ENCODE measurements around the gene DNAJB13. TPM values are rescaled to one million over a fixed set of nuclear protein-coding genes. Genes with fewer than 3 reads are reported as not detected.
A peak's percentile ranks its signal among the peaks of the same experiment; 100 is the strongest.

DNAJB13 gene
- total and polyA plus RNA-seq, 2 of the 13 experiments (the other 11 are each of a cell fraction or from before 2014, with no cell fraction given): 2.3 TPM; not detected in 1

DNA sequence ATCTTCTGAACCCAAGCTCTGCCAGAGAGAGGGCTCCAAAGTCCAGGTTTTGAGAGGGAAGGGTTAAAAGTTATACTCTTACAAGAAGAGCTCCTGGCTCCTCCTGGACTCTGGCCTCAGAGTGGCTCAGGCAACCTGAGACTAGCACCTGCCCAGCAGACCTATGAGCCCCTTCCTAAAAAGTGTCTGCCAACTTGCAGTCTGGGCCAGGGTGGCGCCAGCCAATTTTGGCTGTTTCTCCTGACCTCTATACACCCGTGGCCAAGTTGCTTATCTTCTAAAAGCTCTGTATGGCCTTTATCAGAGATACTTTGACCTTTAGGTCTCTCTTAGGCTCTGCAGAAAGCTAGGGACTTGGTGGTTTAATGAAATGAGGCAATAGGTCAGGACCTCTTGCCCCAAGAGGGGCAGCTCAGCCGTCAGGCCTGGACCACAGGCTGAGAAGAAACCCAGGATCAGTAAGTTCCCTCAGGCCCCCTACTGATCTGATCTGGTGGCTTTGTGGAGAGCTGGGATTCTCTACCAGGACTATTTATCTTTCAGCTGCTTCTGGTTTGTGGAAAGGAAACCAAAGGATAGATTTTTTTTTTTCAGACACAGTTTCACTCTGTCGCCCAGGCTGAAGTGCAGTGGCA is 68.4 kb downstream of the DNAJB13 start (continued):
- TF ChIP-seq, protein P1, sequence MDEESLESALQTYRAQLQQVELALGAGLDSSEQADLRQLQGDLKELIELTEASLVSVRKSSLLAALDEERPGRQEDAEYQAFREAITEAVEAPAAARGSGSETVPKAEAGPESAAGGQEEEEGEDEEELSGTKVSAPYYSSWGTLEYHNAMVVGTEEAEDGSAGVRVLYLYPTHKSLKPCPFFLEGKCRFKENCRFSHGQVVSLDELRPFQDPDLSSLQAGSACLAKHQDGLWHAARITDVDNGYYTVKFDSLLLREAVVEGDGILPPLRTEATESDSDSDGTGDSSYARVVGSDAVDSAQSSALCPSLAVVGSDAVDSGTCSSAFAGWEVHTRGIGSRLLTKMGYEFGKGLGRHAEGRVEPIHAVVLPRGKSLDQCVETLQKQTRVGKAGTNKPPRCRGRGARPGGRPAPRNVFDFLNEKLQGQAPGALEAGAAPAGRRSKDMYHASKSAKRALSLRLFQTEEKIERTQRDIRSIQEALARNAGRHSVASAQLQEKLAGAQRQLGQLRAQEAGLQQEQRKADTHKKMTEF (CRISPR knock-in tag; IDR thresholded peaks at IDR 0.05): no peak; the same call in 1 of the 2 replicates
- TF ChIP-seq NFE2L1 (CRISPR knock-in tag; IDR thresholded peaks at IDR 0.05; ENCODE audit: borderline replicate concordance) (no peak), MBD4 (IDR thresholded peaks at IDR 0.05; ENCODE audit: borderline replicate concordance, low read length) (no peak), TOE1 (CRISPR knock-in tag; IDR thresholded peaks at IDR 0.05) (no peak), KAT8 (CRISPR knock-in tag; IDR thresholded peaks at IDR 0.05) (no peak), DNMT1 (CRISPR knock-in tag; IDR thresholded peaks at IDR 0.05) (no peak), ZBTB49 (CRISPR knock-in tag; IDR thresholded peaks at IDR 0.05; ENCODE audit: borderline replicate concordance) (no peak), NFRKB (IDR thresholded peaks at IDR 0.05) (no peak), NCOA1 (CRISPR knock-in tag; IDR thresholded peaks at IDR 0.05) (no peak), PPARG (CRISPR knock-in tag; conservative IDR thresholded peaks at IDR 0.05) (peak; percentile 70), ZNF564 (CRISPR knock-in tag; IDR thresholded peaks at IDR 0.05) (no peak), NFKB2 (CRISPR knock-in tag; IDR thresholded peaks at IDR 0.05; ENCODE audit: borderline replicate concordance) (no peak), XRCC5 (optimal IDR thresholded peaks at IDR 0.05; ENCODE audit: low read length) (peak; percentile 21), JDP2 (CRISPR knock-in tag; IDR thresholded peaks at IDR 0.05; ENCODE audit: borderline replicate concordance) (no peak), NFYC (CRISPR knock-in tag; IDR thresholded peaks at IDR 0.05) (no peak), HDAC2 (CRISPR knock-in tag; IDR thresholded peaks at IDR 0.05) (no peak), ZNF235 (CRISPR knock-in tag; IDR thresholded peaks at IDR 0.05; ENCODE audit: borderline replicate concordance) (0 out of 2 replicates have a peak, but pooled peaks have one; percentile 34), KDM6A (CRISPR knock-in tag; IDR thresholded peaks at IDR 0.05; ENCODE audit: low read depth) (no peak), LBX2 (CRISPR knock-in tag; IDR thresholded peaks at IDR 0.05; ENCODE audit: borderline replicate concordance) (no peak), ZNF570 (CRISPR knock-in tag; IDR thresholded peaks at IDR 0.05; ENCODE audit: borderline replicate concordance) (no peak), MEF2D (CRISPR knock-in tag; IDR thresholded peaks at IDR 0.05) (no peak), ZKSCAN8 (CRISPR knock-in tag; IDR thresholded peaks at IDR 0.05; ENCODE audit: borderline replicate concordance) (no peak), KAT2B (IDR thresholded peaks at IDR 0.05; ENCODE audit: borderline replicate concordance, low read depth, low read length) (no peak), ZFP1 (CRISPR knock-in tag; IDR thresholded peaks at IDR 0.05) (no peak), TBL1XR1 (IDR thresholded peaks at IDR 0.05; ENCODE audit: borderline replicate concordance, low read length, partially characterized antibody) (no peak), ZNF619 (CRISPR knock-in tag; IDR thresholded peaks at IDR 0.05) (no peak)
- TF ChIP-seq, protein P2, sequence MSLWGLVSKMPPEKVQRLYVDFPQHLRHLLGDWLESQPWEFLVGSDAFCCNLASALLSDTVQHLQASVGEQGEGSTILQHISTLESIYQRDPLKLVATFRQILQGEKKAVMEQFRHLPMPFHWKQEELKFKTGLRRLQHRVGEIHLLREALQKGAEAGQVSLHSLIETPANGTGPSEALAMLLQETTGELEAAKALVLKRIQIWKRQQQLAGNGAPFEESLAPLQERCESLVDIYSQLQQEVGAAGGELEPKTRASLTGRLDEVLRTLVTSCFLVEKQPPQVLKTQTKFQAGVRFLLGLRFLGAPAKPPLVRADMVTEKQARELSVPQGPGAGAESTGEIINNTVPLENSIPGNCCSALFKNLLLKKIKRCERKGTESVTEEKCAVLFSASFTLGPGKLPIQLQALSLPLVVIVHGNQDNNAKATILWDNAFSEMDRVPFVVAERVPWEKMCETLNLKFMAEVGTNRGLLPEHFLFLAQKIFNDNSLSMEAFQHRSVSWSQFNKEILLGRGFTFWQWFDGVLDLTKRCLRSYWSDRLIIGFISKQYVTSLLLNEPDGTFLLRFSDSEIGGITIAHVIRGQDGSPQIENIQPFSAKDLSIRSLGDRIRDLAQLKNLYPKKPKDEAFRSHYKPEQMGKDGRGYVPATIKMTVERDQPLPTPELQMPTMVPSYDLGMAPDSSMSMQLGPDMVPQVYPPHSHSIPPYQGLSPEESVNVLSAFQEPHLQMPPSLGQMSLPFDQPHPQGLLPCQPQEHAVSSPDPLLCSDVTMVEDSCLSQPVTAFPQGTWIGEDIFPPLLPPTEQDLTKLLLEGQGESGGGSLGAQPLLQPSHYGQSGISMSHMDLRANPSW (CRISPR knock-in tag; IDR thresholded peaks at IDR 0.05; ENCODE audit: borderline replicate concordance): no peak

All from HepG2 (cell line).